A673 (cell line): ENCODE data around the gene CEP170B. TPM values are rescaled to one million over a fixed set of nuclear protein-coding genes. Genes with fewer than 3 reads are reported as not detected.
"Not testable (repeated sequence)": the region's sequence is repeated elsewhere in the genome, so short reads cannot be mapped to it uniquely, and the experiment has no call there.

Experiments used
- BruUV-seq: library from RNA; stranded (reverse); fragments of 400-500 nt; replicated peaks from 2 replicates; lab custom pipeline; 2021; lab: Mats Ljungman, UMichigan
- CTCF ChIA-PET: fragments of 300-600 bp; sonication (Branson Sonifier 250); formaldehyde crosslinking; loops from one replicate; lab custom pipeline; 2022; ENCODE audit warnings: antibody characterized with exemption; lab: Charles Lee
- POLR2A ChIA-PET: fragments of 300-600 bp; sonication (Branson Sonifier 250); formaldehyde crosslinking; loops from one replicate; lab custom pipeline; 2022; ENCODE audit warnings: antibody characterized with exemption; ENCODE audit not compliant: low non-redundant PET; lab: Charles Lee
- DNase-seq: peaks from one replicate; pipeline ENCODE4 v3.0.0-alpha.2; 2015; ENCODE audit warnings: low spot score
- H3K27ac ChIP-seq: fragments of 200-600 bp; sonication (generic); 2 replicates; pipeline ENCODE4 v1.5.1; 2016; ENCODE audit warnings: mixed run types, low read depth, mild to moderate bottlenecking, mixed read lengths, antibody characterized with exemption, low read length; ENCODE audit not compliant: poor library complexity, severe bottlenecking
- H3K27me3 ChIP-seq: fragments of 200-600 bp; sonication (generic); replicated peaks from 2 replicates; pipeline ENCODE4 v1.6.1; 2017; ENCODE audit warnings: mixed run types, low read depth, mild to moderate bottlenecking, mixed read lengths, antibody characterized with exemption, low read length; ENCODE audit not compliant: insufficient read depth, poor library complexity
- H3K36me3 ChIP-seq: fragments of 200-600 bp; sonication (generic); 2 replicates; pipeline ENCODE4 v1.6.1; 2016; ENCODE audit warnings: mixed run types, mild to moderate bottlenecking, mixed read lengths, antibody characterized with exemption, low read length; ENCODE audit not compliant: insufficient read depth, poor library complexity, severe bottlenecking
- H3K4me1 ChIP-seq: fragments of 200-600 bp; sonication (generic); 2 replicates; pipeline ENCODE4 v1.6.1; 2017; ENCODE audit warnings: mixed run types, mild to moderate bottlenecking, mixed read lengths, antibody characterized with exemption, low read length; ENCODE audit not compliant: insufficient read depth, poor library complexity, severe bottlenecking
- H3K4me3 ChIP-seq: fragments of 200-600 bp; sonication (generic); 2 replicates; pipeline ENCODE4 v1.5.1; 2016; ENCODE audit warnings: low read depth, mixed run types, mild to moderate bottlenecking, mixed read lengths, low read length; ENCODE audit not compliant: poor library complexity, severe bottlenecking
- H3K9me3 ChIP-seq: fragments of 200-600 bp; sonication (generic); 2 replicates; pipeline ENCODE4 v1.6.1; 2016; ENCODE audit warnings: mixed run types, low read depth, mild to moderate bottlenecking, mixed read lengths, antibody characterized with exemption, low read length; ENCODE audit not compliant: poor library complexity, severe bottlenecking
- intact Hi-C: fragments of 100-400 bp; cut with micrococcal nuclease; formaldehyde crosslinking; loops from one replicate; pipeline ENCODE4 v1.10.0; 2022; ENCODE audit not compliant: unreplicated experiment
- total RNA-seq: library from RNA; stranded (reverse); gene quantifications from 2 replicates; pipeline ENCODE4 v1.2.3, GENCODE V29; 2021

CEP170B gene
- total RNA-seq, 1 experiment from 2014 or later: 20.8 TPM

DNA sequence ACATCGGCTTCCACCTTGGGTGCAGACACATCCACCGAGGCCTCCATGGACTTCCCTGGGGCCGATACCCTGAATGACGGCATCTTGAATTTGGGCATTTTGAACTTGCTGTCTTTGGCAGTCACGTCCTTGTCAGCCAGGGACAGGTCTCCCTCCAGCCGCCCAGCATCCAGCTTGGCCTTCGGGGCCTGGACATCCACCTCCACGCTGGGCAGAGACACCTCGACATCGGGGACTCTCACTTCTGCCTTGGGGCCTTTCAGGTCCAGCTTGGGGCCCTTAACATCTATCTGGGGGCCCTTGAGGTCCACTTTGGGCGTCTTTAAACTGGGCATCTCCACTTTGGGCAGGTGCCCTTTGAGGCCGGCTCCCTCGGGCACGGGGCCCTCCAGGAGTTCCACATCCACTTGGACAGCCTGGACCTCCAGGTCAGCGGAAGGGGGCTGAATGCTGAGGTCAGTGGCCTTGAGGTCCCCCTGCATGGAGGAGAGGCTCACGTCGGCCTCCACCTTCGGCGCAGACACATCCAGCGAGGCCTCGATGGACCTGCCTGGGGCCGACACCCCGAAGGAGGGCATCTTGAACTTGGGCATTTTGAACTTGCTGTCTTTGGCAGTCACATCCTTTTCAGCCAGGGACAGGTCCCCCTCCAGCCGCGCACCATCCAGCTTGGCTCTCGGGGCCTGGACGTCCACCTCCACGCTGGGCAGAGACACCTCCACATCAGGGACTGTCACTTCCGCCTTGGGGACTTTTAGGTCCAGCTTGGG lies 79.6 kb downstream of the CEP170B start:
- intact Hi-C loops, H3K27ac ChIP-seq, H3K4me3 ChIP-seq, POLR2A ChIA-PET, H3K4me1 ChIP-seq, CTCF ChIA-PET, H3K36me3 ChIP-seq, DNase-seq, H3K9me3 ChIP-seq, BruUV-seq: not testable (repeated sequence)
- H3K27me3 ChIP-seq: peaks cover 13% of the 10 kb centered on the region

GRCh38 chr14:104945266-104945665 lies 80.2 kb downstream of the CEP170B start:
- H3K9me3 ChIP-seq, H3K4me1 ChIP-seq, H3K4me3 ChIP-seq, H3K27ac ChIP-seq, CTCF ChIA-PET, POLR2A ChIA-PET, BruUV-seq, H3K36me3 ChIP-seq, DNase-seq, H3K27me3 ChIP-seq, intact Hi-C loops: not testable (repeated sequence)

Other genes with a start within 250 kb of the CEP170B start
- 70.9 and 74.2 TPM in 2 replicates for gene INF2, start 175.7 kb upstream of the CEP170B start, total RNA-seq
- gene ADSS1, start 141.0 kb upstream of the CEP170B start, total RNA-seq: 0.37 and 0.52 TPM in 2 replicates
- gene SIVA1, start 112.1 kb upstream of the CEP170B start, total RNA-seq: 79.6 and 83.0 TPM in 2 replicates
- gene AKT1, start 69.5 kb upstream of the CEP170B start, total RNA-seq: 123 and 142 TPM in 2 replicates
- gene ZBTB42, start 64.2 kb upstream of the CEP170B start, total RNA-seq: 1.4 and 2.1 TPM in 2 replicates
- gene PLD4, start 59.6 kb downstream of the CEP170B start, total RNA-seq: not detected in 2 replicates
- 0.56 and 0.59 TPM in 2 replicates for gene AHNAK2, start 113.1 kb downstream of the CEP170B start, total RNA-seq
- gene CLBA1, start 120.5 kb downstream of the CEP170B start, total RNA-seq: 14.3 and 14.6 TPM in 2 replicates
- gene CDCA4, start 155.8 kb downstream of the CEP170B start, total RNA-seq: 49.7 and 51.1 TPM in 2 replicates
- not detected in 2 replicates for gene GPR132, start 200.2 kb downstream of the CEP170B start, total RNA-seq